ENCODE data around the gene RNF167. TPM values are rescaled to one million over a fixed set of nuclear protein-coding genes. Genes with fewer than 3 reads are reported as not detected.
A peak's percentile ranks its signal among the peaks of the same experiment; 100 is the strongest.

The RNF167 gene
- total and polyA plus RNA-seq, 2 of the 13 experiments (the other 11 are each of a cell fraction or from before 2014, with no cell fraction given): 44.1 to 45.4 TPM

DNA sequence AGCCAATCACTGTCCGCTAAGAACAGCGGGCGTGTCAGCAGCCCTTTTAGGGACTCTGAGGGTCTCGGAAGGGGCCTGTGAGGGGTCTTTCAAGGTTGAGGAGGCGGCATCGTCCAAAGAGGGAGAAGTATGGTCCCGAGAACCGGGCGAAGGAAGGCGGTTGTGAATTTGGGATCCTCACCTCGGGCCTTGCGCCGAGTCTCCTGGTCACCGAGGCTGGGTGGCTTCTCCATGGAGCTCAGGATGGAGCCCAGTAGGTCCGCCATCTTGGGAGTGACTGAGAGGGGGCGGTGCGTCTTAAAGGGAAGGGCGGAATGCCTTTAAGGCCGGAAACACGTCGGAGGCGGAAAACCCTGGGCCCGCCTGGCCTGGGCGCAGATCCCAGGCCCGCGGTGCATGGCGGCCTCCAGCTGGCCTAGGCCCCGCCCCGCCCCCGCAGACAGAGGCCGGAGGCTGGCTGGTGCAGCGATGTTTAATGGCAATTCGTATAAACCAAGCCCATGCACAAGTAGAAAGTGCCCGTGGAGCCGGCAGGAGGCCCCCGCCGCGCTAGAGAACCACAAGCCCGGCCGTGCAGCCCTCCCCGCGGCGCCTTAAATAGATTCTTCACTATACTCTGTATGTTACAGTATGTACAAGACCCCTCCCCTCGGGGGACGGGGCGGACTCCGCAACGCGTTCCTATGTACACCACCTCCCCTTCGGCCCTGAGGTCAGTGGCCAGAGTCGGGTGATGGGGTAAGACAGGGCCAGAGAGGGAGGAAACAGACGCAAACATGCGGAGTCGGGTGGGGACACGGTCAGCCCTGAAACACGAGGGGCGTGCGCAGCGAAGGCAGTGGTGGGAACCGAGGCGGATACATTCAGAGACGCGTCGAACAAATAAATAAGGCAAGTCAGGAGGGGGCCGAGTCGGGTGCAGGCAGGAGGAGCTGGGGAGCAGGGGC is 27.7 kb downstream of the RNF167 start, which contains the start of gene SPAG7 (continued):
- TF ChIP-seq, protein P1, sequence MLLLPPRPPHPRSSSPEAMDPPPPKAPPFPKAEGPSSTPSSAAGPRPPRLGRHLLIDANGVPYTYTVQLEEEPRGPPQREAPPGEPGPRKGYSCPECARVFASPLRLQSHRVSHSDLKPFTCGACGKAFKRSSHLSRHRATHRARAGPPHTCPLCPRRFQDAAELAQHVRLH (CRISPR knock-in tag; IDR thresholded peaks at IDR 0.05; ENCODE audit: borderline replicate concordance, low read depth): peak; percentile 83; the same call in 1 of the 2 replicates
- TF ChIP-seq KDM3A (CRISPR knock-in tag; IDR thresholded peaks at IDR 0.05; ENCODE audit: low read depth): 0 out of 2 replicates have a peak, but pooled peaks have one; percentile 35
- TF ChIP-seq SIX1 (CRISPR knock-in tag; IDR thresholded peaks at IDR 0.05; ENCODE audit: borderline replicate concordance): peak; percentile 53; the same call in 1 of the 2 replicates
- no peak for TF ChIP-seq HNRNPLL (IDR thresholded peaks at IDR 0.05; ENCODE audit: low read depth, low read length, poor library complexity, severe bottlenecking)
- no peak for TF ChIP-seq FOXA1 (IDR thresholded peaks at IDR 0.05)
- TF ChIP-seq FOXA1 (CRISPR knock-in tag; IDR thresholded peaks at IDR 0.05): peak; percentile 73
- TF ChIP-seq MEIS1 (CRISPR knock-in tag; IDR thresholded peaks at IDR 0.05; ENCODE audit: borderline replicate concordance): no peak
- TF ChIP-seq MAZ (IDR thresholded peaks at IDR 0.05; ENCODE audit: borderline replicate concordance, low read depth, low read length): 0 out of 2 replicates have a peak, but pooled peaks have one; percentile 61
- TF ChIP-seq MAZ (CRISPR knock-in tag; IDR thresholded peaks at IDR 0.05; ENCODE audit: low read depth): peak; percentile 26; the same call in 1 of the 2 replicates
- peak; percentile 6; the same call in 1 of the 2 replicates for TF ChIP-seq NFYC (CRISPR knock-in tag; IDR thresholded peaks at IDR 0.05)
- TF ChIP-seq DNMT3B (CRISPR knock-in tag; conservative IDR thresholded peaks at IDR 0.05): no peak
- TF ChIP-seq ZNF713 (CRISPR knock-in tag; IDR thresholded peaks at IDR 0.05): no peak
- peak; percentile 70 for TF ChIP-seq ZBTB38 (CRISPR knock-in tag; IDR thresholded peaks at IDR 0.05)
- TF ChIP-seq KAT2B (IDR thresholded peaks at IDR 0.05; ENCODE audit: borderline replicate concordance, low read depth, low read length): no peak
- TF ChIP-seq SPEN (CRISPR knock-in tag; IDR thresholded peaks at IDR 0.05; ENCODE audit: low read depth): peak; percentile 95
- TF ChIP-seq, protein P2, sequence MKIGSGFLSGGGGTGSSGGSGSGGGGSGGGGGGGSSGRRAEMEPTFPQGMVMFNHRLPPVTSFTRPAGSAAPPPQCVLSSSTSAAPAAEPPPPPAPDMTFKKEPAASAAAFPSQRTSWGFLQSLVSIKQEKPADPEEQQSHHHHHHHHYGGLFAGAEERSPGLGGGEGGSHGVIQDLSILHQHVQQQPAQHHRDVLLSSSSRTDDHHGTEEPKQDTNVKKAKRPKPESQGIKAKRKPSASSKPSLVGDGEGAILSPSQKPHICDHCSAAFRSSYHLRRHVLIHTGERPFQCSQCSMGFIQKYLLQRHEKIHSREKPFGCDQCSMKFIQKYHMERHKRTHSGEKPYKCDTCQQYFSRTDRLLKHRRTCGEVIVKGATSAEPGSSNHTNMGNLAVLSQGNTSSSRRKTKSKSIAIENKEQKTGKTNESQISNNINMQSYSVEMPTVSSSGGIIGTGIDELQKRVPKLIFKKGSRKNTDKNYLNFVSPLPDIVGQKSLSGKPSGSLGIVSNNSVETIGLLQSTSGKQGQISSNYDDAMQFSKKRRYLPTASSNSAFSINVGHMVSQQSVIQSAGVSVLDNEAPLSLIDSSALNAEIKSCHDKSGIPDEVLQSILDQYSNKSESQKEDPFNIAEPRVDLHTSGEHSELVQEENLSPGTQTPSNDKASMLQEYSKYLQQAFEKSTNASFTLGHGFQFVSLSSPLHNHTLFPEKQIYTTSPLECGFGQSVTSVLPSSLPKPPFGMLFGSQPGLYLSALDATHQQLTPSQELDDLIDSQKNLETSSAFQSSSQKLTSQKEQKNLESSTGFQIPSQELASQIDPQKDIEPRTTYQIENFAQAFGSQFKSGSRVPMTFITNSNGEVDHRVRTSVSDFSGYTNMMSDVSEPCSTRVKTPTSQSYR (CRISPR knock-in tag; IDR thresholded peaks at IDR 0.05; ENCODE audit: borderline replicate concordance): peak; percentile 58; the same call in 1 of the 2 replicates
- no peak for TF ChIP-seq ZNF773 (CRISPR knock-in tag; IDR thresholded peaks at IDR 0.05; ENCODE audit: borderline replicate concordance)
- peak; percentile 83 for TF ChIP-seq ZC3H4 (CRISPR knock-in tag; IDR thresholded peaks at IDR 0.05; ENCODE audit: borderline replicate concordance)
- TF ChIP-seq, protein P3, sequence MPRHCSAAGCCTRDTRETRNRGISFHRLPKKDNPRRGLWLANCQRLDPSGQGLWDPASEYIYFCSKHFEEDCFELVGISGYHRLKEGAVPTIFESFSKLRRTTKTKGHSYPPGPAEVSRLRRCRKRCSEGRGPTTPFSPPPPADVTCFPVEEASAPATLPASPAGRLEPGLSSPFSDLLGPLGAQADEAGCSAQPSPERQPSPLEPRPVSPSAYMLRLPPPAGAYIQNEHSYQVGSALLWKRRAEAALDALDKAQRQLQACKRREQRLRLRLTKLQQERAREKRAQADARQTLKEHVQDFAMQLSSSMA (CRISPR knock-in tag; IDR thresholded peaks at IDR 0.05): peak; percentile 98
- TF ChIP-seq ZNF775 (CRISPR knock-in tag; IDR thresholded peaks at IDR 0.05; ENCODE audit: borderline replicate concordance): no peak
- TF ChIP-seq TCF7L2 (IDR thresholded peaks at IDR 0.05; ENCODE audit: low read depth, low read length): no peak
- no peak for TF ChIP-seq MYNN (CRISPR knock-in tag; IDR thresholded peaks at IDR 0.05; ENCODE audit: low read depth)
- no peak for TF ChIP-seq ZNF251 (CRISPR knock-in tag; IDR thresholded peaks at IDR 0.05)
- TF ChIP-seq ZNF382 (CRISPR knock-in tag; IDR thresholded peaks at IDR 0.05; ENCODE audit: borderline replicate concordance): no peak
- TF ChIP-seq ZBTB7B (CRISPR knock-in tag; IDR thresholded peaks at IDR 0.05): peak; percentile 99
- TF ChIP-seq ZNF264 (CRISPR knock-in tag; IDR thresholded peaks at IDR 0.05): no peak; the same call in none of the 2 replicates

All from HepG2 (cell line).